ENCODE results near the gene ITGAV.

The ITGAV gene

DNA sequence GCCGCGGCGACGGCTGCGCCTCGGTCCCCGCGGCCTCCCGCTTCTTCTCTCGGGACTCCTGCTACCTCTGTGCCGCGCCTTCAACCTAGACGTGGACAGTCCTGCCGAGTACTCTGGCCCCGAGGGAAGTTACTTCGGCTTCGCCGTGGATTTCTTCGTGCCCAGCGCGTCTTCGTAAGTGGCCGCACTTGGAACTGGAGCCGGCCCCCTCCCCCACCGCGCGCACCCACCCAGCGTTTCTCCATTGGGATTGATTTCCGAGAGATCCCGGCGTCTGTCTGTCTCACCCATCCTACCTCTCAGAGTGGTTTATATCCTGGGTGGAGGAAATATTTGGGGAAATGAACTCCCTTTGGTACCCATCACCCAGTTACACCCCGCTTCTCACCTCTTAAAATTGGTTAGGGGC lies 498 bp downstream of the ITGAV start:
- peak overlapping the region; percentile 96 for H3K4me3 ChIP-seq (ENCODE audit: low read depth, low read length)
- peak overlapping the region; percentile 85 for H3K18ac ChIP-seq (ENCODE audit: low read length)
- H2BK12ac ChIP-seq (ENCODE audit: low read length): peak overlapping the region; percentile 39
- H3K9ac ChIP-seq (ENCODE audit: low read length): peak overlapping the region; percentile 98
- H3K4me1 ChIP-seq (ENCODE audit: control insufficient read depth in 1 of 2, insufficient read depth in 2 of 2, low read length in 2 of 2): peaks cover 2 to 10% of the 10 kb centered on the region in 2 experiments
- DNase-seq: no peak
- peak overlapping the region; percentile 89 for H3K14ac ChIP-seq (ENCODE audit: low read length)
- H3K9me3 ChIP-seq (ENCODE audit: insufficient read depth, low read depth, low read length): no peaks in the 10 kb centered on the region
- H4K8ac ChIP-seq (ENCODE audit: low read depth, low read length): peak overlapping the region; percentile 63
- H4K91ac ChIP-seq (ENCODE audit: low read depth, low read length): peak overlapping the region; percentile 90
- H2BK5ac ChIP-seq (ENCODE audit: low read depth, low read length, poor library complexity): peak overlapping the region; percentile 96
- H3K27ac ChIP-seq (ENCODE audit: low read depth, low read length): peak overlapping the region; percentile 98
- H3K36me3 ChIP-seq (ENCODE audit: control insufficient read depth in 1 of 2, insufficient read depth in 2 of 2, low read length in 2 of 2): no peaks in the 10 kb centered on the region
- H3K79me1 ChIP-seq (ENCODE audit: low read length): peaks cover 15% of the 10 kb centered on the region
- H3K4me2 ChIP-seq (ENCODE audit: low read length): peak overlapping the region; percentile 64
- H3K4ac ChIP-seq (ENCODE audit: low read depth, low read length): peak overlapping the region; percentile 90
- no peak overlapping the region for H3K23ac ChIP-seq (ENCODE audit: low read length)
- peak overlapping the region; percentile 13 for H4K12ac ChIP-seq (ENCODE audit: low read depth, low read length)
- H2AFZ ChIP-seq (ENCODE audit: insufficient read depth, low read length, poor library complexity): peak overlapping the region; percentile 58
- peak overlapping the region; percentile 35 for H2AK5ac ChIP-seq (ENCODE audit: low read length)
- peak overlapping the region; percentile 92 for H2BK120ac ChIP-seq (ENCODE audit: insufficient read depth, low read length, poor library complexity)
- no CpG with 5 or more reads among the region's 32 CpGs for WGBS (ENCODE audit: extremely low coverage, insufficient coverage, insufficient read length)
- no peaks in the 10 kb centered on the region for H3K27me3 ChIP-seq (ENCODE audit: insufficient read depth, low read length)
- H3K79me2 ChIP-seq (ENCODE audit: control insufficient read depth, insufficient read depth, low read length, poor library complexity): peaks cover 13% of the 10 kb centered on the region

GRCh38 chr2:186590759-186591505 lies 1.1 kb downstream of the ITGAV start:
- Histone ChIP-seq H3K4ac (ENCODE audit: low read depth, low read length) (peak overlapping the region; percentile 90), H2AK5ac (ENCODE audit: low read length) (no peak overlapping the region), H3K18ac (ENCODE audit: low read length) (peak overlapping the region; percentile 85), H4K12ac (ENCODE audit: low read depth, low read length) (no peak overlapping the region), H2BK12ac (ENCODE audit: low read length) (peak overlapping the region; percentile 39), H3K4me1 (ENCODE audit: control insufficient read depth in 1 of 2, insufficient read depth in 2 of 2, low read length in 2 of 2) (peaks cover 2 to 8% of the 10 kb centered on the region in 2 experiments), H3K4me3 (ENCODE audit: low read depth, low read length) (peak overlapping the region; percentile 96), H4K8ac (ENCODE audit: low read depth, low read length) (peak overlapping the region; percentile 63), H3K14ac (ENCODE audit: low read length) (peak overlapping the region; percentile 89), H3K79me1 (ENCODE audit: low read length) (peaks cover 15% of the 10 kb centered on the region), H3K23ac (ENCODE audit: low read length) (no peak overlapping the region), H3K27me3 (ENCODE audit: insufficient read depth, low read length) (no peaks in the 10 kb centered on the region), H3K9me3 (ENCODE audit: insufficient read depth, low read depth, low read length) (no peaks in the 10 kb centered on the region), H3K79me2 (ENCODE audit: control insufficient read depth, insufficient read depth, low read length, poor library complexity) (peaks cover 13% of the 10 kb centered on the region), H2AFZ (ENCODE audit: insufficient read depth, low read length, poor library complexity) (no peak overlapping the region), H2BK5ac (ENCODE audit: low read depth, low read length, poor library complexity) (peak overlapping the region; percentile 96), H3K4me2 (ENCODE audit: low read length) (peak overlapping the region; percentile 64), H3K36me3 (ENCODE audit: control insufficient read depth in 1 of 2, insufficient read depth in 2 of 2, low read length in 2 of 2) (no peaks in the 10 kb centered on the region), H2BK120ac (ENCODE audit: insufficient read depth, low read length, poor library complexity) (peak overlapping the region; percentile 92), H4K91ac (ENCODE audit: low read depth, low read length) (peak overlapping the region; percentile 90), H3K9ac (ENCODE audit: low read length) (peak overlapping the region; percentile 98), H3K27ac (ENCODE audit: low read depth, low read length) (peak overlapping the region; percentile 98)
- DNase-seq: peak; percentile 48 to 49
- WGBS (ENCODE audit: extremely low coverage, insufficient coverage, insufficient read length): no CpG with 5 or more reads among the region's 17 CpGs

DNA sequence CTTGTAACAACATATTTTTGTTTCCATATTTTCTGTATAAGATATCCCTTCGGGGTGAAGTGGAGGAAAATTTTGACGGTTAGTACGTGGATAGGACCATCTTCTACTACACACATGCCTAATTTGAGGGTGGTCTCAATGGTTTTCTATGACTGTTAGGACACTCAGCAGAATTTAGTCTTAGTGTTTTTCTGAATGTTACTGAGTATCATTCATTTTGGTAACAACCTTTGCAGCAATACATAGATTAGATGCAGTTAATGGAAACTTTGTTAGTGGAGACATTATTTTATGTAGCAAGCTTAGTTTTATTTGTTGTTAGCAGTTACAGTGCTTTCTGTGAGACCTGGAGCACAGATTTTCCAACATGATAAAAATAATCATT lies 1.6 kb downstream of the ITGAV start:
- Histone ChIP-seq H3K14ac (ENCODE audit: low read length) (no peak overlapping the region), H3K79me2 (ENCODE audit: control insufficient read depth, insufficient read depth, low read length, poor library complexity) (peaks cover 13% of the 10 kb centered on the region), H2BK12ac (ENCODE audit: low read length) (no peak overlapping the region), H3K4me2 (ENCODE audit: low read length) (peak overlapping the region; percentile 64), H3K4ac (ENCODE audit: low read depth, low read length) (peak overlapping the region; percentile 60), H3K36me3 (ENCODE audit: control insufficient read depth in 1 of 2, insufficient read depth in 2 of 2, low read length in 2 of 2) (no peaks in the 10 kb centered on the region), H3K9ac (ENCODE audit: low read length) (no peak overlapping the region), H2BK120ac (ENCODE audit: insufficient read depth, low read length, poor library complexity) (no peak overlapping the region), H3K18ac (ENCODE audit: low read length) (no peak overlapping the region), H3K23ac (ENCODE audit: low read length) (no peak overlapping the region), H3K79me1 (ENCODE audit: low read length) (peaks cover 15% of the 10 kb centered on the region), H2AFZ (ENCODE audit: insufficient read depth, low read length, poor library complexity) (no peak overlapping the region), H4K12ac (ENCODE audit: low read depth, low read length) (no peak overlapping the region), H4K91ac (ENCODE audit: low read depth, low read length) (no peak overlapping the region), H4K8ac (ENCODE audit: low read depth, low read length) (no peak overlapping the region), H2AK5ac (ENCODE audit: low read length) (no peak overlapping the region), H3K4me1 (ENCODE audit: control insufficient read depth in 1 of 2, insufficient read depth in 2 of 2, low read length in 2 of 2) (peaks cover 2 to 8% of the 10 kb centered on the region in 2 experiments), H3K4me3 (ENCODE audit: low read depth, low read length) (no peak overlapping the region), H3K9me3 (ENCODE audit: insufficient read depth, low read depth, low read length) (no peaks in the 10 kb centered on the region), H2BK5ac (ENCODE audit: low read depth, low read length, poor library complexity) (no peak overlapping the region), H3K27ac (ENCODE audit: low read depth, low read length) (no peak overlapping the region), H3K27me3 (ENCODE audit: insufficient read depth, low read length) (no peaks in the 10 kb centered on the region)
- no CpG with 5 or more reads among the region's 3 CpGs for WGBS (ENCODE audit: extremely low coverage, insufficient coverage, insufficient read length)
- no peak for DNase-seq

- Histone ChIP-seq H2BK120ac (ENCODE audit: insufficient read depth, low read length, poor library complexity) (no peak overlapping the region), H3K18ac (ENCODE audit: low read length) (no peak overlapping the region), H2BK5ac (ENCODE audit: low read depth, low read length, poor library complexity) (no peak overlapping the region), H3K4me3 (ENCODE audit: low read depth, low read length) (peak overlapping the region; percentile 61), H3K4ac (ENCODE audit: low read depth, low read length) (peak overlapping the region; percentile 46), H3K79me1 (ENCODE audit: low read length) (peaks cover 15% of the 10 kb centered on the region), H3K9me3 (ENCODE audit: insufficient read depth, low read depth, low read length) (no peaks in the 10 kb centered on the region), H3K79me2 (ENCODE audit: control insufficient read depth, insufficient read depth, low read length, poor library complexity) (peaks cover 13% of the 10 kb centered on the region), H4K12ac (ENCODE audit: low read depth, low read length) (no peak overlapping the region), H3K14ac (ENCODE audit: low read length) (no peak overlapping the region), H3K4me2 (ENCODE audit: low read length) (peak overlapping the region; percentile 70), H2BK12ac (ENCODE audit: low read length) (no peak overlapping the region), H4K91ac (ENCODE audit: low read depth, low read length) (no peak overlapping the region), H3K27me3 (ENCODE audit: insufficient read depth, low read length) (no peaks in the 10 kb centered on the region), H4K8ac (ENCODE audit: low read depth, low read length) (no peak overlapping the region), H3K4me1 (ENCODE audit: control insufficient read depth in 1 of 2, insufficient read depth in 2 of 2, low read length in 2 of 2) (peaks cover 2 to 8% of the 10 kb centered on the region in 2 experiments), H2AK5ac (ENCODE audit: low read length) (no peak overlapping the region), H2AFZ (ENCODE audit: insufficient read depth, low read length, poor library complexity) (no peak overlapping the region), H3K9ac (ENCODE audit: low read length) (no peak overlapping the region), H3K27ac (ENCODE audit: low read depth, low read length) (no peak overlapping the region), H3K23ac (ENCODE audit: low read length) (no peak overlapping the region), H3K36me3 (ENCODE audit: control insufficient read depth in 1 of 2, insufficient read depth in 2 of 2, low read length in 2 of 2) (no peaks in the 10 kb centered on the region)
- WGBS (ENCODE audit: extremely low coverage, insufficient coverage, insufficient read length): no CpG with 5 or more reads among the region's 5 CpGs
- peak; percentile 1 to 14 for DNase-seq
Observed at GRCh38 chr2:186592137-186592875, 2.5 kb downstream of the ITGAV start.
